Adipocyte (in vitro differentiated cells): Measurements from ENCODE around the gene TXNDC16.
A peak's percentile ranks its signal among the peaks of the same experiment; 100 is the strongest.

Experiments
- DNase-seq: peaks from one replicate; pipeline ENCODE4 v3.0.0-alpha.2; 2015; ENCODE audit warnings: low read depth
- H3K27me3 ChIP-seq: replicated peaks from 2 replicates; pipeline ENCODE4 v1.7.0; 2013; ENCODE audit warnings: mild to moderate bottlenecking, low read length, moderate library complexity; ENCODE audit not compliant: control insufficient read depth, insufficient read depth
- H3K36me3 ChIP-seq: 2 replicates; pipeline ENCODE4 v1.7.0; 2013; ENCODE audit warnings: low read length, mild to moderate bottlenecking, moderate library complexity; ENCODE audit not compliant: control insufficient read depth, insufficient read depth, severe bottlenecking
- H3K4me1 ChIP-seq: 2 replicates; pipeline ENCODE4 v1.7.0; 2013; ENCODE audit warnings: mild to moderate bottlenecking, low read length, moderate library complexity; ENCODE audit not compliant: control insufficient read depth, insufficient read depth
- H3K4me3 ChIP-seq: 2 replicates; pipeline ENCODE4 v1.7.0; 2013; ENCODE audit warnings: mild to moderate bottlenecking, low read length, moderate library complexity
- H3K9ac ChIP-seq: 2 replicates; pipeline ENCODE4 v1.7.0; 2013; ENCODE audit warnings: mild to moderate bottlenecking, low read length, moderate library complexity
- H3K9me3 ChIP-seq: 2 replicates; pipeline ENCODE4 v1.7.0; 2013; ENCODE audit warnings: mild to moderate bottlenecking, low read length, moderate library complexity; ENCODE audit not compliant: control insufficient read depth

Gene TXNDC16

GRCh38 chr14:52443506-52443905 lies 108.8 kb downstream of the TXNDC16 start:
- peak; percentile 19 for DNase-seq
- Histone ChIP-seq H3K27me3 (no peaks in the 10 kb centered on the region), H3K36me3 (peaks cover 7% of the 10 kb centered on the region), H3K9ac (no peak overlapping the region), H3K4me3 (no peak overlapping the region), H3K9me3 (no peaks in the 10 kb centered on the region), H3K4me1 (peaks cover 8% of the 10 kb centered on the region)

GRCh38 chr14:52442602-52443001 lies 109.7 kb downstream of the TXNDC16 start:
- no peaks in the 10 kb centered on the region for H3K9me3 ChIP-seq
- no peaks in the 10 kb centered on the region for H3K27me3 ChIP-seq
- H3K4me3 ChIP-seq = no peak overlapping the region
- peaks cover 8% of the 10 kb centered on the region for H3K4me1 ChIP-seq
- peaks cover 12% of the 10 kb centered on the region for H3K36me3 ChIP-seq
- DNase-seq = no peak
- H3K9ac ChIP-seq = no peak overlapping the region

- H3K9ac ChIP-seq = no peak overlapping the region
- H3K9me3 ChIP-seq = no peaks in the 10 kb centered on the region
- peaks cover 8% of the 10 kb centered on the region for H3K4me1 ChIP-seq
- no peak overlapping the region for H3K4me3 ChIP-seq
- peaks cover 12% of the 10 kb centered on the region for H3K36me3 ChIP-seq
- DNase-seq = no peak
- no peaks in the 10 kb centered on the region for H3K27me3 ChIP-seq
Observed at GRCh38 chr14:52442166-52442565, 110.1 kb downstream of the TXNDC16 start.

GRCh38 chr14:52439476-52439875 lies 112.8 kb downstream of the TXNDC16 start:
- Histone ChIP-seq H3K4me3 (no peak overlapping the region), H3K9ac (no peak overlapping the region), H3K4me1 (peaks cover 8% of the 10 kb centered on the region), H3K27me3 (no peaks in the 10 kb centered on the region), H3K9me3 (no peaks in the 10 kb centered on the region), H3K36me3 (peaks cover 16% of the 10 kb centered on the region)
- no peak for DNase-seq

DNA sequence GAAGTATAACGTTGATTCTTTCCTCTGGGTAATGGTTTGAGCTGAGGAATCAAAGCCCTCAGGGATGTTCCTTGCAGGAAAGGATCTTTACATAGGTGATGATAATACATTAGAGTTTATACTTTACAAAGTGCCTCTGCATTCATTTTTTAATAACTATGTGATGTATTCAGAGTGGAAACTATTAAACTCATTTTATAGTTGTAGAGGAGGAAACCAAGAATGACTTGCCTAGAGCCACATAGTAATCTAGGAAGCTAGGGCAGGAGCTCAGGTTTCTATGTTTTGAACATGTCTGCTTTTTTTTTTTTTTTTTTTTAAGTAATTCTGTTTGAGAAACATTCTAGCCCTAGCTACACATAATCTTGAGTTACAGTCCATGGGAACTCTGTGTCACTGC lies 117.3 kb downstream of the TXNDC16 start:
- H3K4me1 ChIP-seq = no peaks in the 10 kb centered on the region
- no peaks in the 10 kb centered on the region for H3K27me3 ChIP-seq
- no peak overlapping the region for H3K4me3 ChIP-seq
- H3K9me3 ChIP-seq = no peaks in the 10 kb centered on the region
- peaks cover 16% of the 10 kb centered on the region for H3K36me3 ChIP-seq
- DNase-seq = no peak
- H3K9ac ChIP-seq = no peak overlapping the region

- no peak overlapping the region for H3K9ac ChIP-seq
- DNase-seq = no peak
- peaks cover 3% of the 10 kb centered on the region for H3K36me3 ChIP-seq
- H3K27me3 ChIP-seq = no peaks in the 10 kb centered on the region
- H3K9me3 ChIP-seq = no peaks in the 10 kb centered on the region
- H3K4me1 ChIP-seq = no peaks in the 10 kb centered on the region
- no peak overlapping the region for H3K4me3 ChIP-seq
Observed at GRCh38 chr14:52430474-52430873, 121.8 kb downstream of the TXNDC16 start.

DNA sequence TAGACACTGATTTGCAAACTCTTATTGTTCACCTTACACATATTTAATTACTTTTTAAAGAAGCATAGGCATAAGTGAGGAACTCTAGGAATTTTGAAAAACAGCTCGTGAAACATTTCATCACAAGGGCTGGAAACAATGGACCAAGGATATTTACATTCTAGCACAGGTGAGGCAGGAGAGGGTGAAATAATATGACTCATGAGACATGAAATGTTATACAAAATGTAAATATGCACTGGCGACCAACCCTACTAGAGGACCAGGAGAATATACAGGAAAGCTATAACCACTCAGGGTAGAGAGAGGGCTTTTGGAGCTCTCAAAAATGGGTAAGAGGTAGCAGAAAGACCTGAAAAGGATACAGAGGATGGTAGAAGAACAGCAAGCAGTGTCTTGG lies 122.9 kb downstream of the TXNDC16 start:
- no peak overlapping the region for H3K9ac ChIP-seq
- no peaks in the 10 kb centered on the region for H3K9me3 ChIP-seq
- H3K36me3 ChIP-seq = no peaks in the 10 kb centered on the region
- H3K4me3 ChIP-seq = no peak overlapping the region
- no peaks in the 10 kb centered on the region for H3K27me3 ChIP-seq
- no peaks in the 10 kb centered on the region for H3K4me1 ChIP-seq
- DNase-seq = no peak

DNA sequence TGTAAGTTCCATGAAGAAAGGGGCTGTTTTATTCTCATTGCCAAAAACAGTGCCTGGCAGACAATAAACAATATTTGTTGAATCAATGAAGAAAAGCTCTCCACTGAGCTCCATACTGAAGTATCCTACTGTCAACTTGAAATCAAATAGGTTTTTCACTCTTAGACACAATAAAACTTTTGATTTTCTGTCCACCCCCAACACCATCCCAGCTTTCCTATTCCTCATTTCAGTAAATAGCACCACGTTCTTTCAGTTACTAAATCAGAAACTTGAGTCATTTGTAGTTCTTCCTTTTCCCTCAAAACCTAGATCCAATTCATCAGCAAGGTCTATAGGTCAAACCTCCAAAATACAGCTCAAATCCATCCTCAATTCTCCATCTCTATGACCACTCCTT lies 124.8 kb downstream of the TXNDC16 start:
- DNase-seq = no peak
- Histone ChIP-seq H3K4me1 (no peaks in the 10 kb centered on the region), H3K36me3 (no peaks in the 10 kb centered on the region), H3K9me3 (no peaks in the 10 kb centered on the region), H3K4me3 (no peak overlapping the region), H3K9ac (no peak overlapping the region), H3K27me3 (no peaks in the 10 kb centered on the region)

DNA sequence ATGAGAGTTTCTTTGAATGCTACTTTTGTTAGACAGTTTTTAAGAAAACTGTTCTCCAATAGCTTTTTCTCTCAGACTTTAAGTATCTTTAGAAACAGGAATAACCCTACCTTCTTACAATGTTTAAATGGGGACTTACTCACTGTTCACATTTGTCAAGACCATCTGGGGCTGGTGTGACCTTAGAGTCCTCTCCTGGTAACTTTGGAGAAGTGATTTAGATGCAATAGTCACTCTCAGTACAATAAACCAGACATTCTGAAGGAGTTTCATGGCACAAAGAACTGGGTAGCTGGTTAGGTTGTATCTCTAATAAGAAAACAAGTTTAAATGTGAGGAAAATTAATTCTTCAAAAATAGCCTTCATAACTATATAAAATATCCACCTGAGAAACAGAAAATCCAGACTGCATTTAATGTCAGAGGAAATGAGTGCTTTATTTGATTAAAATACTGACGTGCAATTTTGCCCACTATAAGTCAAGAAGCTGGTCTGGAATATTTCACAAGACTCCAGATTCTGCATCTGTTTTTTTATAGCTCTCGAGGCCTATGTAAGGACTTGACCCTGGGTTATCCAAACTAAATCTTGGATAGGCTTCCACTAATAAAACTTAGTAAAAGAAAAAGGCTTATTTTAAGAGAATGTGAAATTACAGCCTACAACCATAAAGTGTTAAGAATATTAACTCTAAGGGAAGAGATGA lies 129.5 kb downstream of the TXNDC16 start:
- Histone ChIP-seq H3K9ac (no peak overlapping the region), H3K9me3 (no peaks in the 10 kb centered on the region), H3K27me3 (no peaks in the 10 kb centered on the region), H3K4me1 (peaks cover 9% of the 10 kb centered on the region), H3K4me3 (no peak overlapping the region), H3K36me3 (no peaks in the 10 kb centered on the region)
- DNase-seq = peak; percentile 26

GRCh38 chr14:52417139-52417538 lies 135.2 kb downstream of the TXNDC16 start:
- H3K27me3 ChIP-seq = no peaks in the 10 kb centered on the region
- no peaks in the 10 kb centered on the region for H3K9me3 ChIP-seq
- no peaks in the 10 kb centered on the region for H3K36me3 ChIP-seq
- H3K9ac ChIP-seq = no peak overlapping the region
- H3K4me1 ChIP-seq = peaks cover 25% of the 10 kb centered on the region
- DNase-seq = no peak
- no peak overlapping the region for H3K4me3 ChIP-seq

GRCh38 chr14:52413729-52414408 lies 138.4 kb downstream of the TXNDC16 start:
- DNase-seq = peak; percentile 42
- Histone ChIP-seq H3K9ac (peak overlapping the region; percentile 53), H3K4me3 (peak overlapping the region; percentile 70), H3K9me3 (no peaks in the 10 kb centered on the region), H3K27me3 (no peaks in the 10 kb centered on the region), H3K36me3 (no peaks in the 10 kb centered on the region), H3K4me1 (peaks cover 16% of the 10 kb centered on the region)
